ENCODE measurements around the gene CFAP46.

CFAP46 gene

DNA sequence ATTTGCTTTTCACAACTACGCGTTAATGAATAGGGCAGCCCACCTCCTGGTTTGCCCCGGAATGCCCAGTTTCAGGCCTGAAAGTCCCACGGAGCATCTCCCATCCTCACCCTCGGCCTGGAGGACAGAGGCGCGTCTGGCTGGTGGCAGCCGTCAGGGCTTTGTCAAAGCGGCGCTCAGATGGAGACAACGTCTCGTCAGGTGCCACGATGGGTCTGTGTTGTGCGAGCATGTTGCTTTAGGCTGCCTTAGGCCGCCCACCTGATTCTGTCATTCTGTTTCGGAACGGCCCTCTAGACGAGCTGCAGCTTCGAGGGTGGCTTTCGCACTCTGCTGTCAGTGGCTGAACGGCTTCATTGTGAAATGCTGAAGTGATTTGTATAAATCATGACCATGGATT is 39.4 kb upstream of the CFAP46 start (continued):
- TF ChIP-seq TCF4 (CRISPR knock-in tag; IDR thresholded peaks at IDR 0.05; ENCODE audit: borderline replicate concordance) (no peak), ZFP3 (CRISPR knock-in tag; IDR thresholded peaks at IDR 0.05) (no peak), ZC3H10 (CRISPR knock-in tag; IDR thresholded peaks at IDR 0.05) (no peak), ZNF565 (CRISPR knock-in tag; conservative IDR thresholded peaks at IDR 0.05; ENCODE audit: low read depth) (no peak)
- TF ChIP-seq, protein P1, sequence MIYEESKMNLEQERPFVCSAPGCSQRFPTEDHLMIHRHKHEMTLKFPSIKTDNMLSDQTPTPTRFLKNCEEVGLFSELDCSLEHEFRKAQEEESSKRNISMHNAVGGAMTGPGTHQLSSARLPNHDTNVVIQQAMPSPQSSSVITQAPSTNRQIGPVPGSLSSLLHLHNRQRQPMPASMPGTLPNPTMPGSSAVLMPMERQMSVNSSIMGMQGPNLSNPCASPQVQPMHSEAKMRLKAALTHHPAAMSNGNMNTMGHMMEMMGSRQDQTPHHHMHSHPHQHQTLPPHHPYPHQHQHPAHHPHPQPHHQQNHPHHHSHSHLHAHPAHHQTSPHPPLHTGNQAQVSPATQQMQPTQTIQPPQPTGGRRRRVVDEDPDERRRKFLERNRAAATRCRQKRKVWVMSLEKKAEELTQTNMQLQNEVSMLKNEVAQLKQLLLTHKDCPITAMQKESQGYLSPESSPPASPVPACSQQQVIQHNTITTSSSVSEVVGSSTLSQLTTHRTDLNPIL (CRISPR knock-in tag; IDR thresholded peaks at IDR 0.05; ENCODE audit: low read depth): no peak
- TF ChIP-seq, protein P2, sequence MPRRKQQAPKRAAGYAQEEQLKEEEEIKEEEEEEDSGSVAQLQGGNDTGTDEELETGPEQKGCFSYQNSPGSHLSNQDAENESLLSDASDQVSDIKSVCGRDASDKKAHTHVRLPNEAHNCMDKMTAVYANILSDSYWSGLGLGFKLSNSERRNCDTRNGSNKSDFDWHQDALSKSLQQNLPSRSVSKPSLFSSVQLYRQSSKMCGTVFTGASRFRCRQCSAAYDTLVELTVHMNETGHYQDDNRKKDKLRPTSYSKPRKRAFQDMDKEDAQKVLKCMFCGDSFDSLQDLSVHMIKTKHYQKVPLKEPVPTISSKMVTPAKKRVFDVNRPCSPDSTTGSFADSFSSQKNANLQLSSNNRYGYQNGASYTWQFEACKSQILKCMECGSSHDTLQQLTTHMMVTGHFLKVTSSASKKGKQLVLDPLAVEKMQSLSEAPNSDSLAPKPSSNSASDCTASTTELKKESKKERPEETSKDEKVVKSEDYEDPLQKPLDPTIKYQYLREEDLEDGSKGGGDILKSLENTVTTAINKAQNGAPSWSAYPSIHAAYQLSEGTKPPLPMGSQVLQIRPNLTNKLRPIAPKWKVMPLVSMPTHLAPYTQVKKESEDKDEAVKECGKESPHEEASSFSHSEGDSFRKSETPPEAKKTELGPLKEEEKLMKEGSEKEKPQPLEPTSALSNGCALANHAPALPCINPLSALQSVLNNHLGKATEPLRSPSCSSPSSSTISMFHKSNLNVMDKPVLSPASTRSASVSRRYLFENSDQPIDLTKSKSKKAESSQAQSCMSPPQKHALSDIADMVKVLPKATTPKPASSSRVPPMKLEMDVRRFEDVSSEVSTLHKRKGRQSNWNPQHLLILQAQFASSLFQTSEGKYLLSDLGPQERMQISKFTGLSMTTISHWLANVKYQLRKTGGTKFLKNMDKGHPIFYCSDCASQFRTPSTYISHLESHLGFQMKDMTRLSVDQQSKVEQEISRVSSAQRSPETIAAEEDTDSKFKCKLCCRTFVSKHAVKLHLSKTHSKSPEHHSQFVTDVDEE (CRISPR knock-in tag; IDR thresholded peaks at IDR 0.05): no peak

DNA sequence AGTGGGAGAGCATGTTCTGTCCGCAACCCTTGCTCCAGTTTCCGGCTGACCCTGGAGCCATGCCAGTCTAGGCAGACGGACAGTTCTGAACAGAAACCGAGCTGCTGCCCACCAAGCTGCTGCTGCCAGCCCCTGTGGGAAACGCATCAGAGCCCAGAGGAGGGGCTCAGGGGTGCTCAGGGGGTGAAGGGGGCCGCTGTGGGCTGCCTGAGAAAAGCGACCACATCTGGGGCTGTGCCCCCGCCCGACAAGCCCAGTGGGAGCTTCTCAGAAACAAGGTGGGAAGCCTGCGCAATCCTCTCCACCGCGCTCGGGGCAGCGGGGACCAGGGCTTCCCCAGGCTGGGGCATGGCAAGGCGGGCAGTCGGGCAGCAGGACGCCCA is 38.8 kb upstream of the CFAP46 start:
- TF ChIP-seq ZNF70 (CRISPR knock-in tag; IDR thresholded peaks at IDR 0.05): no peak
- TF ChIP-seq ZC3H10 (CRISPR knock-in tag; IDR thresholded peaks at IDR 0.05): no peak
- no peak for ATAC-seq

DNA sequence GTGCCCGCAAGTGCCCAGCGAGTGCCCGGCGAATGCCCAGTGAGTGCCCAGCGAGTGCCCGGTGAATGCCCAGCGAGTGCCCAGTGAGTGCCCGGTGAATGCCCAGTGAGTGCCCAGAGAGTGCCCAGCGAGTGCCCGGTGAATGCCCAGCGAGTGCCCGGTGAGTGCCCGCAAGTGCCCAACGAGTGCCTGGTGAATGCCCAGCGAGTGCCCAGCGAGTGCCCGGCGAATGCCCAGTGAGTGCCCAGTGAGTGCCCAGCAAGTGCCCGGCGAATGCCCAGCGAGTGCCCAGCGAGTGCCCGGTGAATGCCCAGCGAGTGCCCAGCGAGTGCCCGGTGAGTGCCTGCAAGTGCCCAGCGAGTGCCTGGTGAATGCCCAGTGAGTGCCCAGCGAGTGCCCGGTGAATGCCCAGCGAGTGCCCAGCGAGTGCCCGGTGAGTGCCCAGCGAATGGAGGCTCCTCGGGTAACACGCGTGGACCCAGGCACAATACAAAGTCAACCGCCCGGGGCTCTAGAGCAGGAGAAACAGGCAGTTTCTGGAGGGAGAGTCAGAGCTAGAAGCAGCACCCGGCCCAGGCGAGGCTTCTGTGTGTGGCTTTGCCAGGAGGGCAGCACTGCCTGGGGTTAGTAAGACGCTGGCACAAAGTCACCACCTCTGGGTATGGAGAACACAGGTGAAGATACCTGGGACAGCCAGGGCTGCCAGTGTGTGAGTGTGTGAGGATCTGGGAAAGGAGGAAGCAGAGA is 38.2 kb upstream of the CFAP46 start:
- TF ChIP-seq ZNF565 (CRISPR knock-in tag; conservative IDR thresholded peaks at IDR 0.05; ENCODE audit: low read depth): no peak
- no peak for TF ChIP-seq SNAI2 (CRISPR knock-in tag; IDR thresholded peaks at IDR 0.05)
- TF ChIP-seq ZNF70 (CRISPR knock-in tag; IDR thresholded peaks at IDR 0.05): no peak
- TF ChIP-seq, protein P3, sequence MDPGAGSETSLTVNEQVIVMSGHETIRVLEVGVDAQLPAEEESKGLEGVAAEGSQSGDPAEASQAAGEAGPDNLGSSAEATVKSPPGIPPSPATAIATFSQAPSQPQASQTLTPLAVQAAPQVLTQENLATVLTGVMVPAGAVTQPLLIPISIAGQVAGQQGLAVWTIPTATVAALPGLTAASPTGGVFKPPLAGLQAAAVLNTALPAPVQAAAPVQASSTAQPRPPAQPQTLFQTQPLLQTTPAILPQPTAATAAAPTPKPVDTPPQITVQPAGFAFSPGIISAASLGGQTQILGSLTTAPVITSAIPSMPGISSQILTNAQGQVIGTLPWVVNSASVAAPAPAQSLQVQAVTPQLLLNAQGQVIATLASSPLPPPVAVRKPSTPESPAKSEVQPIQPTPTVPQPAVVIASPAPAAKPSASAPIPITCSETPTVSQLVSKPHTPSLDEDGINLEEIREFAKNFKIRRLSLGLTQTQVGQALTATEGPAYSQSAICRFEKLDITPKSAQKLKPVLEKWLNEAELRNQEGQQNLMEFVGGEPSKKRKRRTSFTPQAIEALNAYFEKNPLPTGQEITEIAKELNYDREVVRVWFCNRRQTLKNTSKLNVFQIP (CRISPR knock-in tag; IDR thresholded peaks at IDR 0.05; ENCODE audit: borderline replicate concordance, low read depth): no peak
- no peak for TF ChIP-seq TCF4 (CRISPR knock-in tag; IDR thresholded peaks at IDR 0.05; ENCODE audit: borderline replicate concordance)
- TF ChIP-seq CSDC2 (CRISPR knock-in tag; IDR thresholded peaks at IDR 0.05): no peak
- no peak for TF ChIP-seq ESRRG (CRISPR knock-in tag; IDR thresholded peaks at IDR 0.05)
- TF ChIP-seq RARB (CRISPR knock-in tag; IDR thresholded peaks at IDR 0.05): no peak
- TF ChIP-seq, protein P4, sequence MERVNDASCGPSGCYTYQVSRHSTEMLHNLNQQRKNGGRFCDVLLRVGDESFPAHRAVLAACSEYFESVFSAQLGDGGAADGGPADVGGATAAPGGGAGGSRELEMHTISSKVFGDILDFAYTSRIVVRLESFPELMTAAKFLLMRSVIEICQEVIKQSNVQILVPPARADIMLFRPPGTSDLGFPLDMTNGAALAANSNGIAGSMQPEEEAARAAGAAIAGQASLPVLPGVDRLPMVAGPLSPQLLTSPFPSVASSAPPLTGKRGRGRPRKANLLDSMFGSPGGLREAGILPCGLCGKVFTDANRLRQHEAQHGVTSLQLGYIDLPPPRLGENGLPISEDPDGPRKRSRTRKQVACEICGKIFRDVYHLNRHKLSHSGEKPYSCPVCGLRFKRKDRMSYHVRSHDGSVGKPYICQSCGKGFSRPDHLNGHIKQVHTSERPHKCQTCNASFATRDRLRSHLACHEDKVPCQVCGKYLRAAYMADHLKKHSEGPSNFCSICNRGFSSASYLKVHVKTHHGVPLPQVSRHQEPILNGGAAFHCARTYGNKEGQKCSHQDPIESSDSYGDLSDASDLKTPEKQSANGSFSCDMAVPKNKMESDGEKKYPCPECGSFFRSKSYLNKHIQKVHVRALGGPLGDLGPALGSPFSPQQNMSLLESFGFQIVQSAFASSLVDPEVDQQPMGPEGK (CRISPR knock-in tag; IDR thresholded peaks at IDR 0.05; ENCODE audit: borderline replicate concordance): no peak
- ATAC-seq: no peak

DNA sequence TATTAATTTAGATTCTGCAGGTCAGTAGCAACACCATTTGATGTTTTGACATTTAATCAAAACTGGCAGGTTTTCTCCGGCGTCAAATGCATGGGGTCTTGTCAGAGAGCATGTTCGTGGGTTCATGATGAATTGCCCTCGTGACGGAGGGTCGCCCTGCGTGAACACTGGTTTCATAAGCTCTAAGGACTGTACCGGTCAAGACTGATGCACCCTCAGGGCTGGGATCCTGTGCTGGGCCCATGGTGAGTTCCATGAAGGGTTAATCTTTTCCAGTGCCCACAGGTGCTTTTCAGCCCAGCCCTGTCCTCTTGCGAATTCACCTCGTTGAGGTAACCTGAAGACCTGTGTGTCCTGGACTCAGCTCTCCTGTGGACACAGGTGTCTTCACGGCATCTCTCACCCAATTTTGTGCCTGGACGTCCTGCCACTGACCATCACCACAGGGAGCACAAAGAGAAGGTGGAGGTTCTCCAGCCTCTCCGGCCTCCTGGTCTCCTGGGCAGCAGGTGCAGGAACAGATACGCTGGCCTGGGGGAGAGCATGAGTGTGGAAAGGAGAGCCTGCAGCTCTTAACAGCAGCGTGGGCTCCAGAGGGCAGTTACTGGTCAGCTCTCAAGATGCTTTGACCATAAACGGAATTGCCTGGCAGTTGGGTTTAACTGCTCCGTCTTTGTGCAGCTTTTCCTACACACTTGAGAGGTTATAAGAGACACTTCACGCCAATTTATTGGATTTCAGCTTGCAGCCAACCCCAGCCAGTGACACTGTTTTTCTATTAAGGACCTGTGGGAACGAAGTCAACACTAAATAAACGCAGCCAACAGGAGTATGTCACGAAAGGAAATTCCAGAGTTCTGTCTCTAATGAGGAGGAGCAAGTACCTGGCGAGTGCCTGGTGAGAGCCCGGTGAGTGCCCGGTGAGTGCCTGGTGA is 37.4 kb upstream of the CFAP46 start:
- no peak for TF ChIP-seq ZC3H10 (CRISPR knock-in tag; IDR thresholded peaks at IDR 0.05)
- no peak for TF ChIP-seq ZFP3 (CRISPR knock-in tag; IDR thresholded peaks at IDR 0.05)
- no peak for TF ChIP-seq RARB (CRISPR knock-in tag; IDR thresholded peaks at IDR 0.05)
- TF ChIP-seq, protein P1 (CRISPR knock-in tag; IDR thresholded peaks at IDR 0.05; ENCODE audit: low read depth): no peak
- TF ChIP-seq SNAI2 (CRISPR knock-in tag; IDR thresholded peaks at IDR 0.05): no peak
- TF ChIP-seq ZFP30 (CRISPR knock-in tag; IDR thresholded peaks at IDR 0.05): no peak
- TF ChIP-seq, protein P2 (CRISPR knock-in tag; IDR thresholded peaks at IDR 0.05): no peak
- no peak for TF ChIP-seq TOX (CRISPR knock-in tag; IDR thresholded peaks at IDR 0.05; ENCODE audit: borderline replicate concordance)
- TF ChIP-seq, protein P3 (CRISPR knock-in tag; IDR thresholded peaks at IDR 0.05; ENCODE audit: borderline replicate concordance, low read depth): no peak
- TF ChIP-seq PPARA (CRISPR knock-in tag; IDR thresholded peaks at IDR 0.05; ENCODE audit: borderline replicate concordance): no peak
- no peak for TF ChIP-seq ISL1 (CRISPR knock-in tag; IDR thresholded peaks at IDR 0.05)
- TF ChIP-seq ZNF8 (CRISPR knock-in tag; IDR thresholded peaks at IDR 0.05): no peak
- ATAC-seq: no peak

Data from SK-N-SH treated with all-trans-retinoic acid at 6 μM for 48 hours (cell line).